Loucy (cell line): ENCODE results near the gene HOXA3.

Source experiments
- H2AFZ ChIP-seq: fragments of 200-600 bp; sonication (generic); 2 replicates; pipeline ENCODE4 v1.6.0; 2016; ENCODE audit warnings: antibody characterized with exemption, mild to moderate bottlenecking, low read length, moderate library complexity
- H3F3A ChIP-seq: fragments of 200-600 bp; 2 replicates; pipeline ENCODE4 v1.6.0; 2016; ENCODE audit warnings: antibody characterized with exemption, low read depth, mild to moderate bottlenecking
- H3K27me3 ChIP-seq: fragments of 200-600 bp; sonication (generic); 2 replicates; pipeline ENCODE4 v1.6.1; 2014; ENCODE audit warnings: low read length, mild to moderate bottlenecking; ENCODE audit not compliant: insufficient read depth, poor library complexity, severe bottlenecking
- H3K36me3 ChIP-seq: fragments of 200-600 bp; sonication (generic); 2 replicates; pipeline ENCODE4 v1.6.1; 2016; ENCODE audit warnings: low read length; ENCODE audit not compliant: insufficient read depth
- H3K4me1 ChIP-seq: fragments of 200-600 bp; sonication (generic); 2 replicates; pipeline ENCODE4 v1.5.1; 2014; ENCODE audit warnings: low read length, mild to moderate bottlenecking; ENCODE audit not compliant: insufficient read depth, poor library complexity, severe bottlenecking
- H3K4me2 ChIP-seq: fragments of 200-600 bp; sonication (generic); 2 replicates; pipeline ENCODE4 v1.6.0; 2014; ENCODE audit warnings: antibody characterized with exemption, low read length, low read depth, mild to moderate bottlenecking; ENCODE audit not compliant: poor library complexity, severe bottlenecking
- H3K4me3 ChIP-seq: fragments of 200-600 bp; sonication (generic); 2 replicates; pipeline ENCODE4 v1.5.1; 2014; ENCODE audit warnings: low read length, mild to moderate bottlenecking, mixed read lengths; ENCODE audit not compliant: poor library complexity, severe bottlenecking
- H3K79me2 ChIP-seq: fragments of 200-600 bp; sonication (generic); 2 replicates; pipeline ENCODE4 v1.6.1; 2014; ENCODE audit warnings: low read length; ENCODE audit not compliant: insufficient read depth
- H3K9ac ChIP-seq: fragments of 200-600 bp; sonication (generic); 2 replicates; pipeline ENCODE4 v1.6.0; 2014; ENCODE audit warnings: mild to moderate bottlenecking, low read depth, low read length, moderate library complexity; ENCODE audit not compliant: poor library complexity, severe bottlenecking
- H3K9me2 ChIP-seq: fragments of 200-600 bp; sonication (generic); replicated peaks from 2 replicates; pipeline ENCODE4 v1.6.1; 2016; ENCODE audit warnings: low read depth, low read length, mixed read lengths
- H3K9me3 ChIP-seq: fragments of 200-600 bp; sonication (generic); 2 replicates; pipeline ENCODE4 v1.6.1; 2014; ENCODE audit warnings: mild to moderate bottlenecking, antibody characterized with exemption, low read length, low read depth; ENCODE audit not compliant: insufficient read depth
- H4K20me1 ChIP-seq: fragments of 200-600 bp; sonication (generic); 2 replicates; pipeline ENCODE4 v1.6.0; 2014; ENCODE audit warnings: antibody characterized with exemption, low read length, mild to moderate bottlenecking; ENCODE audit not compliant: insufficient read depth, poor library complexity, severe bottlenecking
- CTCF ChIP-seq: fragments of 200-600 bp; sonication (generic); conservative IDR thresholded peaks from 2 replicates; pipeline ENCODE4 v1.5.1; 2014; ENCODE audit warnings: mild to moderate bottlenecking, antibody characterized with exemption, low read length
- EZH2phosphoT487 ChIP-seq: fragments of 200-600 bp; IDR thresholded peaks from 2 replicates; pipeline ENCODE4 v1.6.1; 2018; ENCODE audit warnings: antibody characterized with exemption, mild to moderate bottlenecking, moderate library complexity, borderline replicate concordance

The HOXA3 gene

DNA sequence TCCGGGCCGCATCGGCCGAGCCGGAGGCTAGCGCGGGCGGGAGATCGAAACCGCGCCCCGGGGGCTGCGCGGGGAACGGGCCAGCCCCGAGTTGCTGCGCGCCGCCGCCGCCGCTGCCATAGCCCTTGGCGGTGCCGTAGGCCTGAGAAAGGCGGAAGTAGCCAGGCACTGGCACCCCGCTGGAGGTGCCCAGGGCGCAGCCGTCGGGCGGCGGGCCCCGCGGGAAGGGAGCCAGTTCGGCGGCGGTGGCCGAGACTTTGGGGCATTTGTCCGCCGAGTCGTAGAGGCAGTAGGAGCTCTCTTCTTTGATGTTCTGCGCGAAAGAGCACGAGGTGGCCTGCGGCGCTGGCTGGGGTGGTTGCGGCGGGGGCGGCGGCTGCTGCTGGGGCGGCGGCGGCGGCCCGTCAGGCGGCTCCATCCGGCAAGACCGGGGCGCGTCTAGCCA, 21.1 kb upstream of the HOXA3 start:
- H3K9me3 ChIP-seq: no peaks in the 10 kb centered on the region
- H3F3A ChIP-seq: 0 out of 2 replicates have a peak, but pooled peaks cover 5% of the 10 kb centered on the region
- peaks cover 100% of the 10 kb centered on the region for H3K79me2 ChIP-seq
- H3K27me3 ChIP-seq: peaks cover 52% of the 10 kb centered on the region
- no peak overlapping the region for H2AFZ ChIP-seq
- H3K4me3 ChIP-seq: peak overlapping the region; percentile 94
- H3K36me3 ChIP-seq: peaks cover 31% of the 10 kb centered on the region
- TF ChIP-seq CTCF (no peak), EZH2phosphoT487 (no peak)
- peaks cover 22% of the 10 kb centered on the region for H3K4me1 ChIP-seq
- H3K4me2 ChIP-seq: peak overlapping the region; percentile 98
- peaks cover 72% of the 10 kb centered on the region for H4K20me1 ChIP-seq
- H3K9me2 ChIP-seq: no peaks in the 10 kb centered on the region
- peak overlapping the region; percentile 99 for H3K9ac ChIP-seq

DNA sequence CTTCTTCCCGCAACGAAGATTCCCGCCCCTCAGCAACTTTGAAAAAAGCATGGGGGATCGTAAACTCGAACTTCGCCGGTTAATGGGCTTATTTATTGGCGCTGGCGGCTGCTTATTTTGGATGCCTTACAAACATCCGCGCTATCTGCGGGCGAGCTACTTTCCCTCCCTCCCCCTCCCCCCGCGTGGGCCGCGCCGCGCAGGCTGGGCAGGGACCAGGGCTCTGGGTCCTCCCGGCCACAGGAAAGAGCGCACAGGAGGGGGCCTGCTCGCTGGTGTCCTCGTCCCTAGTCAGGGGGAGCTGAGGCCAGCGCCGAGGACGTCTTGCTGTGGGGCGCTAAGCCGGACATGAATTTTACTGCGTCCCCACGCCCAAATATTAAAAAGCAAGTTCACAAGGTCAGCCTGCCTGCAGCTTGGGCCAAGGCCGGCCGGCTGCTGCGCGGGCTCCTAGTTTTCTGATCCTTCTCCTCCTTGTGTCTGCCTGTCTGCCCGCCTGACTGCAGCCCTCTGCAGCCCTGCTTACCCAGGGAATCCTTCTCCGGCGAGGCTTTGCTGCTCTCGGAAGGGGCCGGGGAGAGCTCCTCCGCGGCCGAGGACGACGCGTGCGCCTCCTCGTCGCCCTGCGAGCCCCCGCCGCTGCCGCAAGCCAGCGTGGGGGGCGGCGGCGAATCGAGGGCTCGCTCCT, 20.6 kb upstream of the HOXA3 start:
- Histone ChIP-seq H3K4me1 (peaks cover 21% of the 10 kb centered on the region), H3K9ac (peak overlapping the region; percentile 99), H4K20me1 (peaks cover 67% of the 10 kb centered on the region), H3F3A (0 out of 2 replicates have a peak, but pooled peaks cover 6% of the 10 kb centered on the region), H3K9me3 (no peaks in the 10 kb centered on the region), H3K4me3 (peak overlapping the region; percentile 94), H3K36me3 (peaks cover 35% of the 10 kb centered on the region), H3K9me2 (no peaks in the 10 kb centered on the region), H3K79me2 (peaks cover 100% of the 10 kb centered on the region), H2AFZ (no peak overlapping the region), H3K4me2 (peak overlapping the region; percentile 98), H3K27me3 (peaks cover 48% of the 10 kb centered on the region)
- TF ChIP-seq EZH2phosphoT487 (no peak), CTCF (no peak)

DNA sequence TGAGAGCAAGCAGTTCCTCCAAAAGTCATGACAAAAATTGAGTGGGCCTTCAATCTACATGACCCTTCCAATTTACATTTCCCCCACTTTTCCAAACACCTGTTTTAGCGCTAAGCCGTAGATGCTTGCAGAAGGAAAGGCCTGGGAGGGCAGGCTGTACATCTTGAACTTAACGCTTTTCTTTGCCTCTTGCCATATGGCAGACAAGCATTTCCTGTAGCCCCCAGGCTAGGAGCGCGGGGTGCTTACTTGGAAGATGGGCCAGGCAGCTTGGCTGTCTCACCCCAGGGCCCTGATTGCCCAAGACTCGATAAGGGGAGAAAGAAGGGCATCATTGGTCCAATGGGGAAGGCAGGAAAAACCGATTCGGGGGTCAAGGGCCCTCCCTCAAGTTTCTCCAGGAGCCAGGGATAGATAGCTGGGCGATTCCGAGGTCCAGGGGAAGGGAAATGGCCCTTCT, 20.0 kb upstream of the HOXA3 start:
- Histone ChIP-seq H2AFZ (no peak overlapping the region), H3K9me2 (no peaks in the 10 kb centered on the region), H3K4me2 (peak overlapping the region; percentile 98), H3K9me3 (no peaks in the 10 kb centered on the region), H3K27me3 (peaks cover 49% of the 10 kb centered on the region), H3F3A (0 out of 2 replicates have a peak, but pooled peaks cover 6% of the 10 kb centered on the region), H3K9ac (peak overlapping the region; percentile 99), H4K20me1 (peaks cover 67% of the 10 kb centered on the region), H3K4me1 (peaks cover 23% of the 10 kb centered on the region), H3K4me3 (peak overlapping the region; percentile 94), H3K36me3 (peaks cover 41% of the 10 kb centered on the region), H3K79me2 (peaks cover 100% of the 10 kb centered on the region)
- no peak for TF ChIP-seq EZH2phosphoT487
- no peak for TF ChIP-seq CTCF
